ENCODE measurements around the gene DYNLT2B. TPM values are rescaled to one million over a fixed set of nuclear protein-coding genes. Genes with fewer than 3 reads are reported as not detected.

DYNLT2B gene
- polyA plus RNA-seq, 1 donor (not counting 4 experiments of a cell fraction or from before 2014, with no cell fraction given): 40.0 TPM

DNA sequence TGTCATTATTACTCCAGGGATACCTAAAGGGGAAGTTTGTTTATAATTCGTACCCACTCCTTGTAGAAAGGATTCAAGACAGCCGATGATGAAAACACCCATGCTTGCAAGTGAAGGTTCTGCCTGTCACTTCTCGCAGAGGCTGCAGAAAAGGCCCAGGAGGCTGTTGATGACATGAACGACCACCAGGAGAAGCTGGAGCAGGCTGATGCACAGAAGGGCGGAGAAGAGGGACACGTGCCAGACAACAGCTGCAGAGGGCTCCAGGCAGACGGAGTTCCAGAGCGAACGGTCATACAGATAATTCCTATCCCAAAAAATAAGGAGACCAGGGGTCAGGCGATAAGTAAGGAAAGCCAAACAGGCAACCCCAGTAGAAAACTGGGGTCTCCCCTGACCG lies 5.7 kb upstream of the DYNLT2B start:
- FAIRE-seq: no peak
- dilution Hi-C loops (cut with MboI; ENCODE audit: extremely low pct_ligation_motif_present, low sequenced_read_pairs): no loop called here
- H3K79me2 ChIP-seq (ENCODE audit: control insufficient read depth, insufficient read depth, low read length): no peaks in the 10 kb centered on the region

GRCh38 chr3:196323016-196323415 lies 5.0 kb upstream of the DYNLT2B start:
- H3K36me3 ChIP-seq (ENCODE audit: control insufficient read depth in 2 of 2, extremely low read depth in 1 of 2, insufficient read depth in 2 of 2, low read length in 2 of 2): peaks cover 0 to 7% of the 10 kb centered on the region in 2 experiments
- no peaks in the 10 kb centered on the region for H3K27me3 ChIP-seq (ENCODE audit: control insufficient read depth, extremely low read depth, insufficient read depth, low read length)
- no peak overlapping the region for H2AFZ ChIP-seq (ENCODE audit: control insufficient read depth, low read length)
- no peaks in the 10 kb centered on the region for H3K9me1 ChIP-seq (ENCODE audit: control insufficient read depth, extremely low read depth, insufficient read depth, low read length)
- H4K20me1 ChIP-seq (ENCODE audit: control insufficient read depth, extremely low read depth, insufficient read depth, low read length): no peaks in the 10 kb centered on the region
- H3K79me2 ChIP-seq (ENCODE audit: control insufficient read depth, insufficient read depth, low read length): no peaks in the 10 kb centered on the region
- peaks cover 17% of the 10 kb centered on the region for H3K4me1 ChIP-seq (ENCODE audit: control insufficient read depth, extremely low read depth, insufficient read depth, low read length)
- H3K27ac ChIP-seq (ENCODE audit: control insufficient read depth, insufficient read depth, low read length): no peak overlapping the region
- no peak overlapping the region for H3K4me3 ChIP-seq (ENCODE audit: control insufficient read depth in 2 of 3, extremely low read depth in 1 of 3, insufficient read depth in 2 of 3, low read depth in 1 of 3, low read length in 3 of 3)
- no peak overlapping the region for H3K4me2 ChIP-seq (ENCODE audit: control insufficient read depth, extremely low read depth, insufficient read depth, low read depth, low read length)
- H3K9ac ChIP-seq (ENCODE audit: control insufficient read depth, extremely low read depth, insufficient read depth, low read length): no peak overlapping the region
- dilution Hi-C loops (cut with MboI; ENCODE audit: extremely low pct_ligation_motif_present, low sequenced_read_pairs): no loop called here
- no peaks in the 10 kb centered on the region for H3K9me3 ChIP-seq (ENCODE audit: control insufficient read depth, low read depth, low read length)
- DNase-seq (ENCODE audit: low read depth, low spot score) (no peak), FAIRE-seq (no peak)
- TF ChIP-seq CTCF (optimal IDR thresholded peaks at IDR 0.05 in 1 of 3, IDR thresholded peaks at IDR 0.05 in 1 of 3, conservative IDR thresholded peaks at IDR 0.05 in 1 of 3; ENCODE audit: extremely low read depth in 1 of 3, insufficient read depth in 2 of 3, low read length in 3 of 3) (no peak), EZH2 (IDR thresholded peaks at IDR 0.05; ENCODE audit: low read length) (no peak)

More for the DNA sequence above, 5.7 kb upstream of the DYNLT2B start:
- TF ChIP-seq CTCF (optimal IDR thresholded peaks at IDR 0.05 in 1 of 3, IDR thresholded peaks at IDR 0.05 in 1 of 3, conservative IDR thresholded peaks at IDR 0.05 in 1 of 3; ENCODE audit: extremely low read depth in 1 of 3, insufficient read depth in 2 of 3, low read length in 3 of 3): no peak
- TF ChIP-seq EZH2 (IDR thresholded peaks at IDR 0.05; ENCODE audit: low read length): no peak
- Histone ChIP-seq H3K4me2 (ENCODE audit: control insufficient read depth, extremely low read depth, insufficient read depth, low read depth, low read length) (no peak overlapping the region), H3K9me3 (ENCODE audit: control insufficient read depth, low read depth, low read length) (no peaks in the 10 kb centered on the region), H3K9ac (ENCODE audit: control insufficient read depth, extremely low read depth, insufficient read depth, low read length) (no peak overlapping the region), H3K9me1 (ENCODE audit: control insufficient read depth, extremely low read depth, insufficient read depth, low read length) (no peaks in the 10 kb centered on the region), H3K27ac (ENCODE audit: control insufficient read depth, insufficient read depth, low read length) (no peak overlapping the region), H3K36me3 (ENCODE audit: control insufficient read depth in 2 of 2, extremely low read depth in 1 of 2, insufficient read depth in 2 of 2, low read length in 2 of 2) (peaks cover 0 to 7% of the 10 kb centered on the region in 2 experiments), H3K27me3 (ENCODE audit: control insufficient read depth, extremely low read depth, insufficient read depth, low read length) (no peaks in the 10 kb centered on the region), H3K4me3 (ENCODE audit: control insufficient read depth in 2 of 3, extremely low read depth in 1 of 3, insufficient read depth in 2 of 3, low read depth in 1 of 3, low read length in 3 of 3) (no peak overlapping the region), H2AFZ (ENCODE audit: control insufficient read depth, low read length) (no peak overlapping the region), H3K4me1 (ENCODE audit: control insufficient read depth, extremely low read depth, insufficient read depth, low read length) (peaks cover 17% of the 10 kb centered on the region), H4K20me1 (ENCODE audit: control insufficient read depth, extremely low read depth, insufficient read depth, low read length) (no peaks in the 10 kb centered on the region)
- no peak for DNase-seq (ENCODE audit: low read depth, low spot score)

Data from keratinocyte (primary cell).